ENCODE results near the gene NT5M. TPM values are rescaled to one million over a fixed set of nuclear protein-coding genes. Genes with fewer than 3 reads are reported as not detected.
A peak's percentile ranks its signal among the peaks of the same experiment; 100 is the strongest.

The NT5M gene
- total RNA-seq, 4 donors from 2014 or later = 3.7 to 15.7 (median 8.0) TPM

- Histone ChIP-seq H3K27me3 (no peaks in the 10 kb centered on the region), H3K36me3 (no peaks in the 10 kb centered on the region), H3K9me3 (no peaks in the 10 kb centered on the region), H3K4me1 (peaks cover 0 to 5% of the 10 kb centered on the region in 2 donors), H3K27ac (no peak overlapping the region), H3K4me3 (no peak overlapping the region)
- intact Hi-C loops (cut with DNase I; ENCODE audit: low total_unique reads) = loop anchor here (1.0 to 5.0 kb wide), 4 partner anchors 122 to 286 kb away; partner anchors contain the start of genes MED9 and PEMT
- DNase-seq (no peak), ATAC-seq (no peak)
- in situ Hi-C loops (cut with MboI; ENCODE audit: low sequenced_read_pairs in 4 of 4) = loop anchor here (5.0 to 10.0 kb wide), 6 partner anchors 119 to 287 kb away; partner anchors contain the start of genes RASD1 (in 2 of the 4) and MED9 (in 1 of the 4)
- TF ChIP-seq POLR2A (IDR thresholded peaks at IDR 0.05) (no peak), CTCF (IDR thresholded peaks at IDR 0.05 in 4 of 5, conservative IDR thresholded peaks at IDR 0.05 in 1 of 5) (no peak)
These were observed 52.3 kb downstream of the NT5M start for GRCh38 chr17:17355426-17355825.

GRCh38 chr17:17356149-17356930 lies 53.2 kb downstream of the NT5M start:
- no peak overlapping the region for H3K4me3 ChIP-seq
- DNase-seq = peak; percentile 55 to 77
- TF ChIP-seq CTCF (IDR thresholded peaks at IDR 0.05 in 4 of 5, conservative IDR thresholded peaks at IDR 0.05 in 1 of 5) = peak; percentile 98 to 100 (median 99)
- no peak for TF ChIP-seq POLR2A (IDR thresholded peaks at IDR 0.05)
- H3K36me3 ChIP-seq = no peaks in the 10 kb centered on the region
- peak; percentile 79 to 83 for ATAC-seq
- H3K27ac ChIP-seq = no peak overlapping the region
- H3K4me1 ChIP-seq = peaks cover 0 to 5% of the 10 kb centered on the region in 2 donors
- intact Hi-C loops (cut with DNase I; ENCODE audit: low total_unique reads) (loop anchor here (1.0 to 5.0 kb wide), 3 partner anchors 121 to 236 kb away; partner anchors contain the start of genes MED9, PEMT and RASD1), in situ Hi-C loops (cut with MboI; ENCODE audit: low sequenced_read_pairs in 4 of 4) (loop anchor here (5.0 to 10.0 kb wide), 6 partner anchors 118 to 286 kb away; partner anchors contain the start of genes RASD1 (in 2 of the 4) and MED9 (in 1 of the 4))
- no peaks in the 10 kb centered on the region for H3K9me3 ChIP-seq
- no peaks in the 10 kb centered on the region for H3K27me3 ChIP-seq

- Histone ChIP-seq H3K36me3 (no peaks in the 10 kb centered on the region), H3K27me3 (no peaks in the 10 kb centered on the region), H3K9me3 (no peaks in the 10 kb centered on the region), H3K27ac (no peak overlapping the region), H3K4me3 (no peak overlapping the region), H3K4me1 (peaks cover 0 to 2% of the 10 kb centered on the region in 2 donors)
- TF ChIP-seq CTCF (IDR thresholded peaks at IDR 0.05 in 4 of 5, conservative IDR thresholded peaks at IDR 0.05 in 1 of 5) (no peak), POLR2A (IDR thresholded peaks at IDR 0.05) (no peak)
- no peak for DNase-seq
- intact Hi-C loops (cut with DNase I; ENCODE audit: low total_unique reads) = loop anchor here (1.0 to 5.0 kb wide), 3 partner anchors 120 to 235 kb away; partner anchors contain the start of genes MED9, PEMT and RASD1
- ATAC-seq = no peak
- in situ Hi-C loops (cut with MboI; ENCODE audit: low sequenced_read_pairs in 4 of 4) = loop anchor here (5.0 to 10.0 kb wide), 6 partner anchors 118 to 285 kb away; partner anchors contain the start of genes RASD1 (in 2 of the 4) and MED9 (in 1 of the 4)
These were observed 53.7 kb downstream of the NT5M start for GRCh38 chr17:17356931-17357270.

- TF ChIP-seq POLR2A (IDR thresholded peaks at IDR 0.05) = no peak
- no peak for TF ChIP-seq CTCF (IDR thresholded peaks at IDR 0.05 in 4 of 5, conservative IDR thresholded peaks at IDR 0.05 in 1 of 5)
- H3K4me3 ChIP-seq = no peak overlapping the region
- H3K4me1 ChIP-seq = no peaks in the 10 kb centered on the region
- no peak for DNase-seq
- peak overlapping the region in 1 of 4 donors; percentile 18 for H3K27ac ChIP-seq
- in situ Hi-C loops (cut with MboI; ENCODE audit: low sequenced_read_pairs in 4 of 4) = loop anchor here (5.0 to 10.0 kb wide), 6 partner anchors 117 to 284 kb away; partner anchors contain the start of genes RASD1 (in 2 of the 4) and MED9 (in 1 of the 4)
- no peaks in the 10 kb centered on the region for H3K36me3 ChIP-seq
- no peaks in the 10 kb centered on the region for H3K9me3 ChIP-seq
- no peaks in the 10 kb centered on the region for H3K27me3 ChIP-seq
- ATAC-seq = no peak
- intact Hi-C loops (cut with DNase I; ENCODE audit: low total_unique reads) = loop anchor here (5.0 kb wide), 2 partner anchors 119 to 234 kb away; partner anchors contain the start of genes MED9 and PEMT
These were observed 55.0 kb downstream of the NT5M start for GRCh38 chr17:17358060-17358751.

Measured in gastrocnemius medialis (tissue), 4 donors.